Neutrophil (primary cell): ENCODE results near the gene CPPED1.
A peak's percentile ranks its signal among the peaks of the same experiment; 100 is the strongest.

Experiments
- H3K27ac ChIP-seq: fragments of 200-600 bp; sonication (generic); 2 replicates; pipeline ENCODE4 v1.5.1; 2016; ENCODE audit warnings: mild to moderate bottlenecking, moderate library complexity
- H3K27me3 ChIP-seq: fragments of 200-600 bp; sonication (generic); 2 replicates; pipeline ENCODE4 v1.6.0; 2016; ENCODE audit warnings: mild to moderate bottlenecking
- H3K36me3 ChIP-seq: fragments of 200-600 bp; sonication (generic); 2 replicates; pipeline ENCODE4 v1.5.1; 2017
- H3K4me1 ChIP-seq, 2 experiments: fragments of 200-600 bp in 1 of 2; sonication (generic) in 1 of 2; 1 replicate in 1 of 2; 2 replicates in 1 of 2; pipeline versions ENCODE4 v1.5.1 to v1.6.1; 2013 to 2016; ENCODE audit warnings: low read depth in 1 of 2, low read length in 1 of 2, mild to moderate bottlenecking in 1 of 2, moderate library complexity in 1 of 2; ENCODE audit not compliant: control insufficient read depth in 1 of 2, insufficient read depth in 1 of 2
- H3K4me3 ChIP-seq, 2 experiments: fragments of 200-600 bp in 1 of 2; sonication (generic) in 1 of 2; 1 replicate in 1 of 2; 2 replicates in 1 of 2; pipeline ENCODE4 v1.5.1; 2013 to 2016; ENCODE audit warnings: low read depth in 1 of 2, low read length in 1 of 2, mild to moderate bottlenecking in 1 of 2, moderate library complexity in 1 of 2
- H3K9me3 ChIP-seq: fragments of 200-600 bp; sonication (generic); 2 replicates; pipeline ENCODE4 v1.5.1; 2016
- CTCF ChIP-seq: fragments of 200-600 bp; sonication (generic); IDR thresholded peaks from 2 replicates; pipeline ENCODE4 v1.5.1; 2016; ENCODE audit warnings: antibody characterized with exemption

CPPED1 gene

GRCh38 chr16:12803203-12804093 is at the start of gene CPPED1:
CPPED1 (minus strand) TSS chr16:12803887; CDS start chr16:12803776, 111 bp downstream.
- TF ChIP-seq CTCF: peak; percentile 30
- H3K36me3 ChIP-seq: peaks cover 12% of the 10 kb centered on the region
- H3K27ac ChIP-seq: peak within 1 kb of the TSS; percentile 98
- H3K27me3 ChIP-seq: no peaks in the 10 kb centered on the region
- peak within 1 kb of the TSS; percentile 96 to 100 for H3K4me3 ChIP-seq
- H3K4me1 ChIP-seq: peaks cover 51 to 53% of the 10 kb centered on the region in 2 experiments
- H3K9me3 ChIP-seq: no peaks in the 10 kb centered on the region

- Histone ChIP-seq H3K27ac (no peak overlapping the region), H3K9me3 (no peaks in the 10 kb centered on the region), H3K27me3 (no peaks in the 10 kb centered on the region), H3K4me1 (no peaks in the 10 kb centered on the region), H3K36me3 (no peaks in the 10 kb centered on the region), H3K4me3 (no peak overlapping the region)
- no peak for TF ChIP-seq CTCF
Measured at GRCh38 chr16:12850186-12850585, 46.5 kb upstream of the CPPED1 start.

GRCh38 chr16:12846592-12846991 is 42.9 kb upstream of the CPPED1 start:
- H3K27ac ChIP-seq: no peak overlapping the region
- no peaks in the 10 kb centered on the region for H3K36me3 ChIP-seq
- H3K4me1 ChIP-seq: no peaks in the 10 kb centered on the region
- TF ChIP-seq CTCF: no peak
- H3K27me3 ChIP-seq: peaks cover 3% of the 10 kb centered on the region
- no peak overlapping the region for H3K4me3 ChIP-seq
- no peaks in the 10 kb centered on the region for H3K9me3 ChIP-seq

- Histone ChIP-seq H3K4me1 (no peaks in the 10 kb centered on the region), H3K27ac (no peak overlapping the region), H3K36me3 (no peaks in the 10 kb centered on the region), H3K27me3 (peaks cover 7% of the 10 kb centered on the region), H3K9me3 (no peaks in the 10 kb centered on the region), H3K4me3 (no peak overlapping the region)
- no peak for TF ChIP-seq CTCF
Measured at GRCh38 chr16:12845282-12845681, 41.6 kb upstream of the CPPED1 start.

- Histone ChIP-seq H3K36me3 (no peaks in the 10 kb centered on the region), H3K4me3 (no peak overlapping the region), H3K27ac (peak overlapping the region; percentile 44), H3K27me3 (peaks cover 11% of the 10 kb centered on the region), H3K4me1 (peaks cover 3 to 15% of the 10 kb centered on the region in 2 experiments), H3K9me3 (no peaks in the 10 kb centered on the region)
- TF ChIP-seq CTCF: no peak
Measured at GRCh38 chr16:12837756-12838155, 34.1 kb upstream of the CPPED1 start.
